Measurements from ENCODE around the gene DNAJB6. TPM values are rescaled to one million over a fixed set of nuclear protein-coding genes. Genes with fewer than 3 reads are reported as not detected.
A peak's percentile ranks its signal among the peaks of the same experiment; 100 is the strongest.

DNAJB6 gene
- total RNA-seq, 2 donors from 2014 or later, result 78.0 to 81.8 TPM

GRCh38 chr7:157432957-157433576 lies 96.3 kb downstream of the DNAJB6 start:
- Histone ChIP-seq H3K27me3 (no peaks in the 10 kb centered on the region), H3K9me3 (no peaks in the 10 kb centered on the region), H3K36me3 (no peaks in the 10 kb centered on the region), H3K4me1 (no peaks in the 10 kb centered on the region), H3K4me3 (peak overlapping the region; percentile 2), H3K9ac (ENCODE audit: low read depth in 2 of 2, low read length in 2 of 2) (no peak overlapping the region), H3K27ac (no peak overlapping the region)
- intact Hi-C loops (cut with DNase I), result loop anchor here (5.0 kb wide), 2 partner anchors 444 to 974 kb away; no protein-coding TSS in a partner anchor
- peak; percentile 32 for DNase-seq
- peak; percentile 56 for TF ChIP-seq CTCF (IDR thresholded peaks at IDR 0.05)

- TF ChIP-seq CTCF (IDR thresholded peaks at IDR 0.05), result no peak
- DNase-seq, result no peak
- Histone ChIP-seq H3K4me3 (no peak overlapping the region), H3K9me3 (no peaks in the 10 kb centered on the region), H3K27me3 (no peaks in the 10 kb centered on the region), H3K36me3 (no peaks in the 10 kb centered on the region), H3K27ac (no peak overlapping the region), H3K4me1 (no peaks in the 10 kb centered on the region), H3K9ac (ENCODE audit: low read depth in 2 of 2, low read length in 2 of 2) (no peak overlapping the region)
- intact Hi-C loops (cut with DNase I), result loop anchor here (5.0 kb wide), 2 partner anchors 444 to 974 kb away; no protein-coding TSS in a partner anchor
Observed at GRCh38 chr7:157433628-157434027, 96.8 kb downstream of the DNAJB6 start.

- Histone ChIP-seq H3K9me3 (no peaks in the 10 kb centered on the region), H3K27ac (no peak overlapping the region), H3K4me1 (no peaks in the 10 kb centered on the region), H3K27me3 (no peaks in the 10 kb centered on the region), H3K36me3 (no peaks in the 10 kb centered on the region), H3K4me3 (no peak overlapping the region), H3K9ac (ENCODE audit: low read depth in 2 of 2, low read length in 2 of 2) (no peak overlapping the region)
- no peak for TF ChIP-seq CTCF (IDR thresholded peaks at IDR 0.05)
- intact Hi-C loops (cut with DNase I), result loop anchor here (5.0 kb wide), 2 partner anchors 443 to 973 kb away; no protein-coding TSS in a partner anchor
- DNase-seq, result no peak
Observed at GRCh38 chr7:157434231-157434630, 97.4 kb downstream of the DNAJB6 start.

GRCh38 chr7:157434701-157435100 lies 97.9 kb downstream of the DNAJB6 start:
- intact Hi-C loops (cut with DNase I), result loop anchor here (5.0 kb wide), 2 partner anchors 443 to 973 kb away; no protein-coding TSS in a partner anchor
- no peak for TF ChIP-seq CTCF (IDR thresholded peaks at IDR 0.05)
- no peak for DNase-seq
- Histone ChIP-seq H3K4me1 (no peaks in the 10 kb centered on the region), H3K27me3 (no peaks in the 10 kb centered on the region), H3K4me3 (no peak overlapping the region), H3K9me3 (no peaks in the 10 kb centered on the region), H3K27ac (no peak overlapping the region), H3K9ac (ENCODE audit: low read depth in 2 of 2, low read length in 2 of 2) (no peak overlapping the region), H3K36me3 (no peaks in the 10 kb centered on the region)

- no peak for DNase-seq
- H3K27ac ChIP-seq, result no peak overlapping the region
- TF ChIP-seq CTCF (IDR thresholded peaks at IDR 0.05), result no peak
- H3K4me1 ChIP-seq, result no peaks in the 10 kb centered on the region
- H3K27me3 ChIP-seq, result no peaks in the 10 kb centered on the region
- no peaks in the 10 kb centered on the region for H3K36me3 ChIP-seq
- no peaks in the 10 kb centered on the region for H3K9me3 ChIP-seq
- no peak overlapping the region for H3K4me3 ChIP-seq
- intact Hi-C loops (cut with DNase I), result no loop called here
- no peak overlapping the region for H3K9ac ChIP-seq (ENCODE audit: low read depth in 2 of 2, low read length in 2 of 2)
Observed at GRCh38 chr7:157436076-157436475, 99.3 kb downstream of the DNAJB6 start.
